GM12891 (cell line): ENCODE data around the gene ZNF317.

ENCODE experiments used
- POLR2A ChIP-seq: IDR thresholded peaks from 2 replicates; pipeline ENCODE4 v1.6.1; 2011; ENCODE audit warnings: low read depth, low read length, control low read depth
- POLR2AphosphoS5 ChIP-seq: IDR thresholded peaks from 2 replicates; pipeline ENCODE4 v1.6.1; 2011; ENCODE audit warnings: low read depth, low read length, control low read depth
- TAF1 ChIP-seq: IDR thresholded peaks from 2 replicates; pipeline ENCODE4 v1.6.1; 2011; ENCODE audit warnings: low read depth, low read length, control low read depth

GRCh38 chr19:9149997-9150396 is 9.8 kb downstream of the ZNF317 start:
- TF ChIP-seq POLR2AphosphoS5 (no peak), POLR2A (no peak), TAF1 (no peak)
